ENCODE data around the gene SLC25A4. TPM values are rescaled to one million over a fixed set of nuclear protein-coding genes. Genes with fewer than 3 reads are reported as not detected.

The SLC25A4 gene
- polyA plus RNA-seq, 1 donor (not counting 4 experiments of a cell fraction or from before 2014, with no cell fraction given): 13.2 TPM

Other genes starting within 250 kb of the SLC25A4 start
- gene HELT, start 124.8 kb upstream of the SLC25A4 start, polyA plus RNA-seq: not detected in 3 replicates
- gene CFAP97, start 60.7 kb downstream of the SLC25A4 start, polyA plus RNA-seq: 15.3 to 24.9 TPM (median 20.3 TPM) in 3 replicates
- 3.4 to 5.0 TPM (median 5.0 TPM) in 3 replicates for gene SNX25, start 66.3 kb downstream of the SLC25A4 start, polyA plus RNA-seq

Measured in keratinocyte (primary cell).